ENCODE measurements around the gene GRIN1. TPM values are rescaled to one million over a fixed set of nuclear protein-coding genes. Genes with fewer than 3 reads are reported as not detected.

The GRIN1 gene
- total RNA-seq, 2 donors from 2014 or later = not detected

GRCh38 chr9:137160054-137160425, 21.1 kb downstream of the GRIN1 start:
- H3K36me3 ChIP-seq = no peaks in the 10 kb centered on the region
- no peak overlapping the region for H3K4me3 ChIP-seq
- no peak for TF ChIP-seq CTCF (IDR thresholded peaks at IDR 0.05)
- no peak overlapping the region for H3K27ac ChIP-seq
- no peak for ATAC-seq (ENCODE audit: insufficient number of reproducible peaks, low FRiP score, low read depth)
- no peak for DNase-seq (ENCODE audit: low spot score)
- H3K9me3 ChIP-seq = no peaks in the 10 kb centered on the region
- peaks cover 31% of the 10 kb centered on the region for H3K27me3 ChIP-seq (replicated peaks; ENCODE audit: insufficient read depth)
- H3K4me1 ChIP-seq (ENCODE audit: control insufficient read depth in 1 of 2, low read depth in 2 of 2) = peaks cover 7 to 20% of the 10 kb centered on the region in 2 donors

DNA sequence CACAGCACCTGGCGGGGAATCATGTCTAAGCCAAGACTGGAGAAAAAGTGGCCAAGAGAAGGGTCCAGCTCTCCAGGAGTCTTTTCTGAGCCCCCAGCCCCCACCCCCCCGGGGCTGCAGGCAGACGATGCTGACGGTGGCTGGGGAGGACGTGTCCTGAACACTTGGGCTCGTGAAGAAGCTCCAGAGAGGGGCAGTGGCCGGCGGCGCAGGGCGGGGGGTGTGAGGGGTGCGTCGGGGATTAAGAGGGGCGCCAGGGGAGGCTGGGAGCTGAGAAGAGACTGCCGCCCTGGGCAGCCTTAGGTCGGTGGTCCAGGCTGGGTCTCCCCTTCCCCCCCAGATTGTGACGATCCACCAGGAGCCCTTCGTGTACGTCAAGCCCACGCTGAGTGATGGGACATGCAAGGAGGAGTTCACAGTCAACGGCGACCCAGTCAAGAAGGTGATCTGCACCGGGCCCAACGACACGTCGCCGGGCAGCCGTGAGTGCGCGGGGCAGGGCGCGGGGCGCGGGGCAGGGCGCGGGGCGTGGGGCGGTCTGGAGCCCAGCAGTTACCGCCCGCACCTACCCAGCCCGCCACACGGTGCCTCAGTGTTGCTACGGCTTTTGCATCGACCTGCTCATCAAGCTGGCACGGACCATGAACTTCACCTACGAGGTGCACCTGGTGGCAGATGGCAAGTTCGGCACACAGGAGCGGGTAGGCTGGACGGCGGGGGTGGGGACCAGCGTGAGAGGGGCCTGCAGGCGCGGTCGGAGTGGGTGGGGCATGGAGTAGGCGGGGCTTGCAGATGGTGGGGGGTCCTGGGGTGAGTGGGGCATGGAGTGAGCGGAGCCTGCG, 22.0 kb downstream of the GRIN1 start:
- DNase-seq (ENCODE audit: low spot score) = no peak

DNA sequence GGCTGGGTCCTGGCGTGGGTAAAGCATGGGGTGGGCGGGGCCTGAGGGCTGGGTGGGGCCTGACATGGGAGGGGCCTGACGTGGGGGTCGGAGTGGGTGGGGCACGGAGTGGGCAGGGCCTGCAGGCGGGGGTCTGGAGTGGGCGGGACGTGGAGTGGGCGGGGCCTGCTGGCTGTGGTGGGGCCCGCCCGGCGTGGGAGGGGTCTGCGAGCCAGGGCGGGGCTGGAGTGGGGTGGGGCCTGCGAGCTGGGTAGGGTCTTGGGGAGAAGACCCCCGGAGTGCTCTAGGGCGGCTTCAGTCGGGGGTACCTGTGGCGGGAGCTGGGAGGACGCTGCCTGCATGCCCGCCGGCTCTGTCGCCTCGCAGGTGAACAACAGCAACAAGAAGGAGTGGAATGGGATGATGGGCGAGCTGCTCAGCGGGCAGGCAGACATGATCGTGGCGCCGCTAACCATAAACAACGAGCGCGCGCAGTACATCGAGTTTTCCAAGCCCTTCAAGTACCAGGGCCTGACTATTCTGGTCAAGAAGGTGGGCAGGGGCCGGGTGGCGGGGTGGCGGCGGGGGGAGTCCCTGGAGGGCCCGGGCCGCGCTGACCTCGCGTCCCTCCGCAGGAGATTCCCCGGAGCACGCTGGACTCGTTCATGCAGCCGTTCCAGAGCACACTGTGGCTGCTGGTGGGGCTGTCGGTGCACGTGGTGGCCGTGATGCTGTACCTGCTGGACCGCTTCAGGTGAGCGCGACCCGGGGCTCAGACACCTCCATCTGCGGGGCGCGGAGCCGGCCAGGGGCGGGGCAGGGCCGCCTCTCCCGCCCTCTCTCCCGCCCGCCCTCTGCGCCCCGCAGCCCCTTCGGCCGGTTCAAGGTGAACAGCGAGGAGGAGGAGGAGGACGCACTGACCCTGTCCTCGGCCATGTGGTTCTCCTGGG, 22.9 kb downstream of the GRIN1 start:
- DNase-seq (ENCODE audit: low spot score) = no peak
- Histone ChIP-seq H3K4me3 (no peak overlapping the region), H3K4me1 (ENCODE audit: control insufficient read depth in 1 of 2, low read depth in 2 of 2) (peaks cover 7 to 15% of the 10 kb centered on the region in 2 donors), H3K36me3 (no peaks in the 10 kb centered on the region), H3K9me3 (no peaks in the 10 kb centered on the region), H3K27me3 (replicated peaks; ENCODE audit: insufficient read depth) (peaks cover 33% of the 10 kb centered on the region), H3K27ac (no peak overlapping the region)
- no peak for TF ChIP-seq CTCF (IDR thresholded peaks at IDR 0.05)
- no peak for ATAC-seq (ENCODE audit: insufficient number of reproducible peaks, low FRiP score, low read depth)

More for the DNA sequence above, 22.0 kb downstream of the GRIN1 start:
- no peaks in the 10 kb centered on the region for H3K9me3 ChIP-seq
- no peak overlapping the region for H3K4me3 ChIP-seq
- H3K27ac ChIP-seq = no peak overlapping the region
- peaks cover 29% of the 10 kb centered on the region for H3K27me3 ChIP-seq (replicated peaks; ENCODE audit: insufficient read depth)
- no peak for ATAC-seq (ENCODE audit: insufficient number of reproducible peaks, low FRiP score, low read depth)
- H3K36me3 ChIP-seq = no peaks in the 10 kb centered on the region
- TF ChIP-seq CTCF (IDR thresholded peaks at IDR 0.05) = no peak
- H3K4me1 ChIP-seq (ENCODE audit: control insufficient read depth in 1 of 2, low read depth in 2 of 2) = peaks cover 7 to 20% of the 10 kb centered on the region in 2 donors

GRCh38 chr9:137162505-137163364, 23.8 kb downstream of the GRIN1 start:
- no peak overlapping the region for H3K27ac ChIP-seq
- ATAC-seq (ENCODE audit: insufficient number of reproducible peaks, low FRiP score, low read depth) = no peak

More at GRCh38 chr9:137162505-137163364, 23.8 kb downstream of the GRIN1 start:
- H3K4me1 ChIP-seq (ENCODE audit: control insufficient read depth in 1 of 2, low read depth in 2 of 2) = peaks cover 7 to 16% of the 10 kb centered on the region in 2 donors
- peaks cover 36% of the 10 kb centered on the region for H3K27me3 ChIP-seq (replicated peaks; ENCODE audit: insufficient read depth)
- no peaks in the 10 kb centered on the region for H3K9me3 ChIP-seq
- H3K4me3 ChIP-seq = peak overlapping the region; percentile 52
- DNase-seq (ENCODE audit: low spot score) = no peak
- H3K36me3 ChIP-seq = no peaks in the 10 kb centered on the region
- TF ChIP-seq CTCF (IDR thresholded peaks at IDR 0.05) = no peak
